AG09309 (cell line): ENCODE data around the gene ACOX2.

Source experiments
- DNase-seq: peaks from one replicate; pipeline ENCODE4 v3.0.0-alpha.2; 2010; ENCODE audit warnings: low read depth
- H3K4me3 ChIP-seq: 2 replicates; pipeline ENCODE4 v1.5.1; 2011; ENCODE audit warnings: mild to moderate bottlenecking, low read depth, low read length, moderate library complexity; ENCODE audit not compliant: control insufficient read depth
- TF ChIP-seq, protein P1 (sequence below): IDR thresholded peaks from 2 replicates; pipeline ENCODE4 v1.5.1; 2011; ENCODE audit warnings: mild to moderate bottlenecking, low read depth, low read length, inconsistent platforms; ENCODE audit not compliant: insufficient read depth, control insufficient read depth; ENCODE audit errors: missing control alignments

The ACOX2 gene

GRCh38 chr3:58463942-58464271, 73.1 kb downstream of the ACOX2 start:
- H3K4me3 ChIP-seq: no peak overlapping the region
- TF ChIP-seq, protein P1, sequence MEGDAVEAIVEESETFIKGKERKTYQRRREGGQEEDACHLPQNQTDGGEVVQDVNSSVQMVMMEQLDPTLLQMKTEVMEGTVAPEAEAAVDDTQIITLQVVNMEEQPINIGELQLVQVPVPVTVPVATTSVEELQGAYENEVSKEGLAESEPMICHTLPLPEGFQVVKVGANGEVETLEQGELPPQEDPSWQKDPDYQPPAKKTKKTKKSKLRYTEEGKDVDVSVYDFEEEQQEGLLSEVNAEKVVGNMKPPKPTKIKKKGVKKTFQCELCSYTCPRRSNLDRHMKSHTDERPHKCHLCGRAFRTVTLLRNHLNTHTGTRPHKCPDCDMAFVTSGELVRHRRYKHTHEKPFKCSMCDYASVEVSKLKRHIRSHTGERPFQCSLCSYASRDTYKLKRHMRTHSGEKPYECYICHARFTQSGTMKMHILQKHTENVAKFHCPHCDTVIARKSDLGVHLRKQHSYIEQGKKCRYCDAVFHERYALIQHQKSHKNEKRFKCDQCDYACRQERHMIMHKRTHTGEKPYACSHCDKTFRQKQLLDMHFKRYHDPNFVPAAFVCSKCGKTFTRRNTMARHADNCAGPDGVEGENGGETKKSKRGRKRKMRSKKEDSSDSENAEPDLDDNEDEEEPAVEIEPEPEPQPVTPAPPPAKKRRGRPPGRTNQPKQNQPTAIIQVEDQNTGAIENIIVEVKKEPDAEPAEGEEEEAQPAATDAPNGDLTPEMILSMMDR: no peak
- DNase-seq: no peak

GRCh38 chr3:58463181-58463941, 73.6 kb downstream of the ACOX2 start:
- peak; percentile 59 for DNase-seq
- no peak overlapping the region for H3K4me3 ChIP-seq
- TF ChIP-seq, protein P1: peak; percentile 88

DNA sequence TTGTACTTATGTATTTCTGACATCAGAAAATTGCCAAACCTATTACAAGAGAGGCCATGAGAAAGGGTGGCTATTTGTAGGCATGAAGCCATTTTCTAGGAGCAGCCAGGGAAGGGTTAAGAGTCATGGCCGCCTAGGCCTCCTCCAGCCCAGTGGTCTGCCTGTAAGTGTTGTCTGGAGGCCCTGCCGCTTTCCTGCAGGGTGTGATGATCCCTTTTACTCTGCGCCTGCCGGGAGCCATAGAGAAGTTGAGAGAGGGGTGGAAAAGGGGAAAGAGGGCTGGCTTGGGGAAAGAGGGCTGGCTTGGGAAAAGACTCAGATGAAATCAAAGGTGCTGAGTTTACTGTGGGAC, 74.2 kb downstream of the ACOX2 start:
- TF ChIP-seq, protein P1: no peak
- no peak overlapping the region for H3K4me3 ChIP-seq
- DNase-seq: no peak

DNA sequence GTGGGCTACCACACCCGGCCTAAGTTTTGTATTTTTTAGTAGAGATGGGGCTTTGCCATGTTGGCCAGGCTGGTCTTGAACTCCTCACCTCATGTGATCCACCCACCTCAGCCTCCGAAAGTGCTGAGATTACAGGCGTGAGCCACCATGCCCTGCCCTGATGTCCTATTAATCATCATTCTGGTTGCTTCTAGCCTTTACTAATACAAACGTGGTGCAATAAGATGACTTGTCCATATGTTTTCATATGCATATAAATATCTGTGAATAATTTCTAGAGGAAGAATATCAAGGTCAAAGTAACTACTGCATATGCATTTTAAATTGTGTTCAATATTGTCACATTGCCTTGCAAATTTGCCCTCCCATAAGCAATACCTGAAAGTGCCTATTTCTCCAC, 77.8 kb downstream of the ACOX2 start:
- H3K4me3 ChIP-seq: no peak overlapping the region
- DNase-seq: no peak
- TF ChIP-seq, protein P1: no peak
